KMS-11 (cell line): ENCODE measurements around the gene GNAT1.

Experiments used
- H2AFZ ChIP-seq: fragments of 200-600 bp; sonication (generic); 2 replicates; pipeline ENCODE4 v1.6.1; 2016; ENCODE audit warnings: antibody characterized with exemption, mixed run types, low read depth
- H3K27ac ChIP-seq: fragments of 200-600 bp; sonication (generic); 2 replicates; pipeline ENCODE4 v1.6.1; 2016; ENCODE audit warnings: mild to moderate bottlenecking, mixed run types
- H3K27me3 ChIP-seq: fragments of 200-600 bp; sonication (generic); 2 replicates; pipeline ENCODE4 v1.6.1; 2017; ENCODE audit warnings: mild to moderate bottlenecking, low read depth, mixed run types, moderate library complexity; ENCODE audit not compliant: insufficient read depth
- H3K36me3 ChIP-seq: fragments of 200-600 bp; sonication (generic); 2 replicates; pipeline ENCODE4 v1.6.1; 2017; ENCODE audit warnings: mild to moderate bottlenecking, mixed run types; ENCODE audit not compliant: insufficient read depth
- H3K4me1 ChIP-seq: fragments of 200-600 bp; sonication (generic); 2 replicates; pipeline ENCODE4 v1.6.1; 2016; ENCODE audit warnings: mild to moderate bottlenecking, low read depth, mixed run types; ENCODE audit not compliant: poor library complexity, severe bottlenecking
- H3K4me2 ChIP-seq: fragments of 200-600 bp; sonication (generic); 2 replicates; pipeline ENCODE4 v1.7.0; 2016; ENCODE audit warnings: mild to moderate bottlenecking, mixed run types
- H3K4me3 ChIP-seq: fragments of 200-600 bp; sonication (generic); IDR thresholded peaks from 2 replicates; pipeline ENCODE4 v1.6.1; 2017; ENCODE audit warnings: low read depth, low read length, mixed read lengths; ENCODE audit not compliant: insufficient read depth
- H3K79me2 ChIP-seq: fragments of 200-600 bp; sonication (generic); 2 replicates; pipeline ENCODE4 v1.6.1; 2016; ENCODE audit warnings: low read depth, mixed run types; ENCODE audit not compliant: insufficient read depth
- H3K9ac ChIP-seq: fragments of 200-600 bp; sonication (generic); 2 replicates; pipeline ENCODE4 v1.6.1; 2016; ENCODE audit warnings: mild to moderate bottlenecking, mixed run types
- H4K20me1 ChIP-seq: fragments of 200-600 bp; sonication (generic); 2 replicates; pipeline ENCODE4 v1.6.1; 2016; ENCODE audit warnings: mild to moderate bottlenecking, mixed run types; ENCODE audit not compliant: insufficient read depth
- TF ChIP-seq, protein P1 (sequence below): fragments of 200-600 bp; sonication (generic); conservative IDR thresholded peaks from 2 replicates; pipeline ENCODE4 v1.6.1; 2017; ENCODE audit warnings: low read depth, mild to moderate bottlenecking, antibody characterized with exemption, low read length, moderate library complexity, mixed read lengths

The GNAT1 gene

DNA sequence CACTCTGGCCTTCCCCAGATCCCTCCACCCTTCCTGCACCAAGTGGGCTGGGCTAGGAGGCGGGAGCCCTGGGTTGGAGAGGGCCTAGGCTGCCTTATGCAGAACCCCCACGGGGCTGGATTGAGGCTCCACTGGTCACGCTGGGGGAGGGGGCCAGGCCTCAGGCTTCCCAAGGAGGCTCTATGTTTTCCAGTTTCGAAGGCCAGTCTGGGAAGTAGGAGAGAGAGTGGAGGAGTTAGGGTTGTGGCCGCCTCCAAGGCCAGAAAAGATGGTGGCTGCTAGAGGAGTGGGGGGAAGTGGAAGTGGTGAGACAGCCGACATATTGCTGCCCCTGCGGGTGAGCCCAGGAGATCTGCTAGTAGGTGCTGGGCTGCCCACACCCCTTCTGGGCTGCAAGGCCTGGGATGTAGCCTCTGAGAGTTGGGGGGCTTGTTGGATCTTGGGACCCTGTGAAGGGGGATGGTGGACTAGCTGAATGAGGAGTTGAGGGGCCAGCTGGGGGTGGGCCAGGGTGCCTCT, 45.8 kb downstream of the GNAT1 start:
- Histone ChIP-seq H3K36me3 (no peaks in the 10 kb centered on the region), H3K27me3 (no peaks in the 10 kb centered on the region), H3K9ac (peak overlapping the region; percentile 47), H2AFZ (no peak overlapping the region), H3K4me2 (peak overlapping the region; percentile 76), H4K20me1 (no peaks in the 10 kb centered on the region), H3K4me3 (peak overlapping the region; percentile 59), H3K4me1 (no peaks in the 10 kb centered on the region), H3K27ac (peak overlapping the region; percentile 35; the same call in 1 of the 2 replicates), H3K79me2 (peaks cover 33% of the 10 kb centered on the region)
- TF ChIP-seq, protein P1, sequence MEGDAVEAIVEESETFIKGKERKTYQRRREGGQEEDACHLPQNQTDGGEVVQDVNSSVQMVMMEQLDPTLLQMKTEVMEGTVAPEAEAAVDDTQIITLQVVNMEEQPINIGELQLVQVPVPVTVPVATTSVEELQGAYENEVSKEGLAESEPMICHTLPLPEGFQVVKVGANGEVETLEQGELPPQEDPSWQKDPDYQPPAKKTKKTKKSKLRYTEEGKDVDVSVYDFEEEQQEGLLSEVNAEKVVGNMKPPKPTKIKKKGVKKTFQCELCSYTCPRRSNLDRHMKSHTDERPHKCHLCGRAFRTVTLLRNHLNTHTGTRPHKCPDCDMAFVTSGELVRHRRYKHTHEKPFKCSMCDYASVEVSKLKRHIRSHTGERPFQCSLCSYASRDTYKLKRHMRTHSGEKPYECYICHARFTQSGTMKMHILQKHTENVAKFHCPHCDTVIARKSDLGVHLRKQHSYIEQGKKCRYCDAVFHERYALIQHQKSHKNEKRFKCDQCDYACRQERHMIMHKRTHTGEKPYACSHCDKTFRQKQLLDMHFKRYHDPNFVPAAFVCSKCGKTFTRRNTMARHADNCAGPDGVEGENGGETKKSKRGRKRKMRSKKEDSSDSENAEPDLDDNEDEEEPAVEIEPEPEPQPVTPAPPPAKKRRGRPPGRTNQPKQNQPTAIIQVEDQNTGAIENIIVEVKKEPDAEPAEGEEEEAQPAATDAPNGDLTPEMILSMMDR = no peak

DNA sequence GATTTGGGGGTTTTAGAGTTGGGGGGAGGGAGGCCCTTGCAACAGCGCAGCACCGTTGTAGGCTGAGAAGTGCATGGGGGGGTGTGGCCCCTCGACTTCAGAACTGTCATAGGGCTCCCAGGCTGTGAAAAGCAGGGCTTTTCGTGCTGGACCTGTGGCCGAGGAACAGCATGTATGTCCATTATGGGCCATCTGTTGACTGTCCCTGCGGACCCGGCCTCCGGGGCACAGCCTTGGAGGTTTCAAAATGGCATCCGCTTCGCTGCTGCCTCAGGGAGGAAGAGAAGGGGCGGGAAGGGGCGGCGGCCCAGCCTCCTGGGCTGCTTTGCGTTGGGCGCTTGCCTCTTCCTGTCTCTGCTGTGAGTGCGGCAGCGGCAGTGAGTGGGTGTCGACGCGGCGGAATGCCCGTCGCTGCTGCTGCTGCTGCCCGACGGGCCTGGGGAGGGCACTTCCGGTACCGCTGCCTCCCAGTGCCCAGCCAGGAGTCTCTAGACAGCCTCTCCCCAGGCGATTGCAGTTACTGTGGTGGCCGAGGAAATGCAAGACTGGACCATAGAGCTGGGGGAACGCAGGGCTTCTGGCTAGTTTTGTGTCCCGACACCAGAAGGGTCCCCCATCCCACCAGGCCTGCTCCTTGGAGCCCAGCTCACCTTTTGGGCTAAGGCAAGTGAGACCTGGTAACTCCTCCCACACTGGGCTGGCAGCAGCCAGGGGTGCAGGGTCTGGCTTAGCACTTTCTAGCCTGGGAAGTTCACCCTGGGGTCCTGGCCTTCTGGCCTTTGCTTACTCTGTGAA, 46.5 kb downstream of the GNAT1 start:
- Histone ChIP-seq H3K4me1 (no peaks in the 10 kb centered on the region), H3K4me2 (peak overlapping the region; percentile 76), H3K79me2 (peaks cover 37% of the 10 kb centered on the region), H4K20me1 (no peaks in the 10 kb centered on the region), H3K4me3 (no peak overlapping the region), H3K27ac (peak overlapping the region; percentile 35), H3K9ac (peak overlapping the region; percentile 47; the same call in 1 of the 2 replicates), H3K27me3 (no peaks in the 10 kb centered on the region), H3K36me3 (no peaks in the 10 kb centered on the region), H2AFZ (0 out of 2 replicates have a peak overlapping the region, but pooled peaks have one; percentile 14)
- TF ChIP-seq, protein P1 = no peak

DNA sequence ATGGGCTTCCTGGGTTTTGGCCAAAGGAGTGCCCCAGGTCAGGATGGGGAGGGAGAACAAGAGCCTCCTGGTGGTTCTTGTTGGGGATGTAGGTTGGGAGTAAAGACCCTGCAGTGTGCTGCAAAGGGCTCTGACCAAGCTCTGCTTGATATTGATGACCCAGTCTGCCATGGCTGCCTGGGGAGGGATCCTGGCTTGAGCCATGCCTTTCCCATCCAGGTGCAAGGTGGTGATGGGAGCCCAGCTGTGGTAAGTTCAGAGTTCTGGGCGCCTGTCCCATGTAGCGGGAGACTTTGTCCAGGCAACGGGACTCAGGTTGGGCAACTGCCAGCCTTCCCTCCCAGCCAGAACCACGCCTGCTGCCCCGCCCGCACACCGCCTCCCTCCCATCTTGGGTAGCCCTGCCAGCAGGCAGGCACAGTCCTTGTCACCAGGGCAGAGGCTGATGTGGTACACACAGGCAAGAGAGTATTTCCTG, 47.2 kb downstream of the GNAT1 start:
- H4K20me1 ChIP-seq = no peaks in the 10 kb centered on the region
- no peaks in the 10 kb centered on the region for H3K36me3 ChIP-seq
- H2AFZ ChIP-seq = no peak overlapping the region
- peak overlapping the region; percentile 76 for H3K4me2 ChIP-seq
- no peak overlapping the region for H3K9ac ChIP-seq
- no peaks in the 10 kb centered on the region for H3K4me1 ChIP-seq
- TF ChIP-seq, protein P1 = no peak
- peaks cover 42% of the 10 kb centered on the region for H3K79me2 ChIP-seq
- no peaks in the 10 kb centered on the region for H3K27me3 ChIP-seq
- H3K4me3 ChIP-seq = no peak overlapping the region
- H3K27ac ChIP-seq = peak overlapping the region; percentile 35; the same call in 1 of the 2 replicates

DNA sequence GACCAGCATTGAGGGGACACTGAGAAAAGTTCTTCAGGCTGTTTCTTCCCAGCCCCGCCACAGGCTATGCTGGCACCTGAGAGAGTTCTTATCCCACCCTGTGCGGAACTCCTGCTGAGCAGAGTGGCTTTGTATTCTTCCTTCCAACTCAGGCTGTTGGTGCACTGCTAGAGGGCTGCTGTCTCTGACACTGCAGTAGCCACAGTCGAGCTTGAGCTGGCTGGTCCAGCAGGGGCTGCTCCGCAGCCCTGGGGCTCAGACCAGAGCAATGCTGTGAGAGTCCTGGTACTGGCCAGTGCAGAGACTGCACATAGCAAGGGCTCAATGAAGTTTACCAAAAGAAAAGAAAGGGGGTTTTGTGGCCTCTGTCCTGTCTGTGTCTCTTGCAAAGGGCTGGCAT, 48.2 kb downstream of the GNAT1 start:
- Histone ChIP-seq H3K27me3 (no peaks in the 10 kb centered on the region), H3K4me2 (no peak overlapping the region), H3K4me3 (no peak overlapping the region), H3K27ac (no peak overlapping the region), H4K20me1 (no peaks in the 10 kb centered on the region), H3K4me1 (no peaks in the 10 kb centered on the region), H3K9ac (no peak overlapping the region), H3K79me2 (peaks cover 44% of the 10 kb centered on the region), H2AFZ (no peak overlapping the region), H3K36me3 (no peaks in the 10 kb centered on the region)
- TF ChIP-seq, protein P1 = no peak
